SK-N-SH (cell line): ENCODE results near the gene MYOM1. TPM values are rescaled to one million over a fixed set of nuclear protein-coding genes. Genes with fewer than 3 reads are reported as not detected.
"Not testable (repeated sequence)": the region's sequence is repeated elsewhere in the genome, so short reads cannot be mapped to it uniquely, and the experiment has no call there.

Source experiments
- CTCF ChIA-PET: fragments of 300-600, 350-600 bp; formaldehyde crosslinking; extraction: SDS; loops from one replicate; lab custom pipeline; 2021; lab: Yijun Ruan, JAX
- POLR2A ChIA-PET: fragments of 350-600 bp; sonication (Branson Sonifier 250); formaldehyde crosslinking; extraction: SDS; loops from one replicate; lab custom pipeline; 2020; ENCODE audit warnings: antibody characterized with exemption, inconsistent platforms; lab: Yijun Ruan, JAX
- DNase-seq: peaks from one replicate; pipeline ENCODE4 v3.0.0; 2012
- H2AFZ ChIP-seq: fragments of 200-600 bp; sonication (generic); 2 replicates; pipeline ENCODE4 v1.8.1; 2016; ENCODE audit warnings: antibody characterized with exemption, mild to moderate bottlenecking, low read depth
- H3F3A ChIP-seq: fragments of 200-600 bp; sonication (generic); replicated peaks from 2 replicates; pipeline ENCODE3; 2016; ENCODE audit warnings: antibody characterized with exemption, mild to moderate bottlenecking; ENCODE audit not compliant: insufficient read depth
- H3K27ac ChIP-seq, 2 experiments: fragments of 200-500 bp in 1 of 2; fragments of 200-600 bp in 1 of 2; sonication (Bioruptor generic) in 1 of 2; sonication (generic), shearing (Covaris generic) in 1 of 2; 2 replicates each; pipeline versions ENCODE4 v1.5.1 to v1.6.1; 2014 to 2016; ENCODE audit warnings: low read depth in 2 of 2, inconsistent platforms in 1 of 2, low read length in 1 of 2, mild to moderate bottlenecking in 1 of 2, mixed read lengths in 1 of 2
- H3K27me3 ChIP-seq: fragments of 200-600 bp; sonication (generic), shearing (Covaris generic); 2 replicates; pipeline ENCODE4 v1.6.1; 2016; ENCODE audit warnings: mixed run types; ENCODE audit not compliant: insufficient read depth
- H3K36me3 ChIP-seq, 2 experiments: fragments of 200-500 bp in 1 of 2; fragments of 200-600 bp in 1 of 2; sonication (Bioruptor generic) in 1 of 2; sonication (generic) in 1 of 2; replicated peaks in 1 of 2; 2 replicates each; pipeline versions ENCODE3 to v1.5.1; 2014 to 2016; ENCODE audit warnings: low read length in 1 of 2, mild to moderate bottlenecking in 1 of 2; ENCODE audit not compliant: insufficient read depth in 2 of 2, control insufficient read depth in 1 of 2
- H3K4me1 ChIP-seq, 2 experiments: fragments of 200-500 bp in 1 of 2; fragments of 200-600 bp in 1 of 2; sonication (Bioruptor generic) in 1 of 2; sonication (generic), shearing (Covaris generic) in 1 of 2; 2 replicates each; pipeline versions ENCODE4 v1.5.1 to v1.6.1; 2014 to 2016; ENCODE audit warnings: low read depth in 1 of 2, low read length in 1 of 2, mixed run types in 1 of 2; ENCODE audit not compliant: insufficient read depth in 2 of 2, control insufficient read depth in 1 of 2
- H3K4me2 ChIP-seq: fragments of 200-600 bp; sonication (generic), shearing (Covaris generic); 2 replicates; pipeline ENCODE4 v1.6.1; 2017; ENCODE audit warnings: mixed run types
- H3K4me3 ChIP-seq, 2 experiments: fragments of 200-500 bp in 1 of 2; fragments of 200-600 bp in 1 of 2; sonication (Bioruptor generic) in 1 of 2; sonication (generic), shearing (Covaris generic) in 1 of 2; 2 replicates each; pipeline versions ENCODE4 v1.5.1 to v1.8.1; 2014 to 2016; ENCODE audit warnings: low read depth in 2 of 2, inconsistent platforms in 1 of 2, low read length in 1 of 2, mild to moderate bottlenecking in 1 of 2, mixed read lengths in 1 of 2, moderate library complexity in 1 of 2
- H3K79me2 ChIP-seq: fragments of 200-600 bp; sonication (generic); 2 replicates; pipeline ENCODE4 v1.8.1; 2017; ENCODE audit warnings: mild to moderate bottlenecking; ENCODE audit not compliant: insufficient read depth
- H3K9ac ChIP-seq: fragments of 200-600 bp; sonication (generic); 2 replicates; pipeline ENCODE4 v1.6.1; 2017; ENCODE audit warnings: mixed run types
- H3K9me2 ChIP-seq: fragments of 200-600 bp; sonication (generic); 2 replicates; pipeline ENCODE4 v1.6.1; 2017; ENCODE audit warnings: mixed run types
- H3K9me3 ChIP-seq: fragments of 200-600 bp; sonication (generic); 2 replicates; pipeline ENCODE4 v1.6.1; 2017; ENCODE audit warnings: mixed run types, mild to moderate bottlenecking, moderate library complexity
- H4K20me1 ChIP-seq: fragments of 200-600 bp; sonication (generic); 2 replicates; pipeline ENCODE4 v1.6.1; 2017; ENCODE audit warnings: mild to moderate bottlenecking, mixed run types; ENCODE audit not compliant: insufficient read depth
- FOSL2 ChIP-seq: IDR thresholded peaks from 2 replicates; pipeline ENCODE4 v1.4.0; 2012; ENCODE audit warnings: low read depth, mild to moderate bottlenecking, moderate library complexity, borderline replicate concordance
- FOXJ3 ChIP-seq: sonication (generic); formaldehyde crosslinking; IDR thresholded peaks from 2 replicates; pipeline ENCODE4 v1.5.1; 2020; ENCODE audit warnings: mild to moderate bottlenecking, missing genetic modification reagents
- FOXM1 ChIP-seq: IDR thresholded peaks from 2 replicates; pipeline ENCODE4 v1.4.0; 2012; ENCODE audit warnings: low read depth, mild to moderate bottlenecking
- GABPA ChIP-seq: IDR thresholded peaks from 2 replicates; pipeline ENCODE4 v1.4.0; 2012; ENCODE audit warnings: low read depth, mild to moderate bottlenecking
- MEF2A ChIP-seq: IDR thresholded peaks from 2 replicates; pipeline ENCODE4 v1.4.0; 2012; ENCODE audit warnings: low read depth, borderline replicate concordance
- MXI1 ChIP-seq: IDR thresholded peaks from 2 replicates; pipeline ENCODE4 v1.6.1; 2012; ENCODE audit warnings: mild to moderate bottlenecking, low read depth, low read length, improper control_type of control experiment
- NRF1 ChIP-seq: IDR thresholded peaks from 2 replicates; pipeline ENCODE4 v1.6.1; 2012; ENCODE audit warnings: low read depth, mild to moderate bottlenecking, low read length
- RCOR1 ChIP-seq: fragments of 150-350 bp; IDR thresholded peaks from 2 replicates; pipeline ENCODE4 v1.6.1; 2017; ENCODE audit warnings: antibody characterized with exemption, low read length
- RXRA ChIP-seq: IDR thresholded peaks from 2 replicates; pipeline ENCODE4 v1.4.0; 2012; ENCODE audit warnings: low read depth, mild to moderate bottlenecking, borderline replicate concordance
- SIN3A ChIP-seq: IDR thresholded peaks from 2 replicates; pipeline ENCODE4 v1.6.1; 2012; ENCODE audit warnings: low read depth, mild to moderate bottlenecking, low read length, moderate library complexity, borderline replicate concordance
- SMC3 ChIP-seq: IDR thresholded peaks from 2 replicates; pipeline ENCODE4 v1.6.1; 2012; ENCODE audit warnings: low read depth, low read length, improper control_type of control experiment
- TAF1 ChIP-seq: IDR thresholded peaks from 2 replicates; pipeline ENCODE4 v1.6.1; 2012; ENCODE audit warnings: low read depth, mild to moderate bottlenecking, low read length, moderate library complexity, borderline replicate concordance
- TCF12 ChIP-seq: IDR thresholded peaks from 2 replicates; pipeline ENCODE4 v1.4.0; 2012
- YY1 ChIP-seq: IDR thresholded peaks from 2 replicates; pipeline ENCODE4 v1.4.0; 2012; ENCODE audit warnings: low read depth, mild to moderate bottlenecking
- WGBS: methylation state at CpG from one replicate; pipeline ENCODE4 v1.1.6; 2017; ENCODE audit warnings: low lambda C conversion rate; 5-methylcytosine and 5-hydroxymethylcytosine counted together
- polyA plus RNA-seq, 3 experiments: library from polyadenylated mRNA; depleted of rRNA; stranded (reverse); fragments of >200 nt; gene quantifications; 2 replicates each; pipeline ENCODE4 v1.2.3, GENCODE V29; 2012
- TF ChIP-seq, protein P1 (sequence below): IDR thresholded peaks from 2 replicates; pipeline ENCODE4; 2012
- TF ChIP-seq, protein P2 (sequence below): IDR thresholded peaks from 2 replicates; pipeline ENCODE4 v1.4.0; 2012; ENCODE audit warnings: low read depth
- TF ChIP-seq, protein P3 (sequence below): IDR thresholded peaks from 2 replicates; pipeline ENCODE4 v1.4.0; 2012; ENCODE audit warnings: low read depth, borderline replicate concordance
- TF ChIP-seq, protein P4 (sequence below): fragments of 150-350 bp; IDR thresholded peaks from 2 replicates; pipeline ENCODE4 v1.6.1; 2017; ENCODE audit warnings: antibody characterized with exemption, low read length, low read depth, borderline replicate concordance

MYOM1 gene
- polyA plus RNA-seq, 1 of the 3 experiments (the other 2 are of a cell fraction) = 0.07 TPM

DNA sequence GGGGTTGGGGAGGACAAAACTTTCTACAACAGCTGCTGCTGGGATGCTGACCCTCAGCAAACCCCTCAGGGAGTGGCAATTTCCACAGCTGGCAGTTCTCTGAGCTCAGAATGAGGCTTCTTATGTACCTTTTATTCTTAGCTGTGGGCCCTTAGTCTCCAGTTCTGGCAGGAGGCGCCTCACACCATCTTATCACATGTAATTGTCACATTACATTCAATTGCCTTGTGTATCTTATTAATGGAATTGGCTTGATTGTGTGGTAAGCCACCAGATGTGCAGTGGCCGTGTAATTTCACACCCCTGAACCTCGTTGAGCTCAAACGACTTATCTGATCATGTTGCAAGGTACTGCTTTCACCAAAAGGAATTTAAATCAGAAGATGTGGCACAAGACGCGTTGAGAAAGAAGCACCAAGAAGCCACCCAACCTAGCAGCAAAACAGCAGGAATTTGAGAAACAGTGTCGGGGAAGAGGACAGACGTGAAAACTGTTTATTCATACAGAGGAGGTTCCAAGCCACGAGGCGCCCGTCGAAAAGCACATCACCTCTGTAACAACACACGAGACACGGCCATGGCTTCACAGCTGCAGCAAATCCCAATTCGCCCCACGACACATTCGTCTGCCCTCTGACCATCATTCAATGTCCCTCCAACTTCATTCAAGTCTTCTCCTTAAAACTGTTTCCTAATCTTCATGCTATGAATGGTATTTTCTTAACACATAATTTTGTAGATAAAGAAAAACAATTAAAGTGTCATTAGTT, 153.2 kb downstream of the MYOM1 start:
- Histone ChIP-seq H3K4me3 (no peak overlapping the region), H3K9me3 (no peaks in the 10 kb centered on the region), H2AFZ (no peak overlapping the region), H3K27ac (no peak overlapping the region), H3K4me2 (no peak overlapping the region), H3K79me2 (no peaks in the 10 kb centered on the region), H4K20me1 (no peaks in the 10 kb centered on the region), H3K27me3 (no peaks in the 10 kb centered on the region), H3K9ac (no peak overlapping the region), H3F3A (no peaks in the 10 kb centered on the region), H3K36me3 (no peaks in the 10 kb centered on the region), H3K4me1 (no peaks in the 10 kb centered on the region; a peak in 2 of 4 replicates), H3K9me2 (no peaks in the 10 kb centered on the region)
- no peak for DNase-seq
- 90% methylated on average over 17 of the region's 17 CpGs for WGBS
- ChIA-PET CTCF (no interaction called here), POLR2A (no interaction called here)
- TF ChIP-seq FOXJ3 (CRISPR knock-in tag) (no peak), RCOR1 (no peak), SMC3 (no peak), GABPA (no peak), YY1 (no peak), FOSL2 (no peak), NRF1 (no peak), RXRA (no peak), FOXM1 (no peak), MXI1 (no peak), MEF2A (no peak), SIN3A (no peak), TAF1 (no peak), TCF12 (no peak)
- TF ChIP-seq, protein P1, sequence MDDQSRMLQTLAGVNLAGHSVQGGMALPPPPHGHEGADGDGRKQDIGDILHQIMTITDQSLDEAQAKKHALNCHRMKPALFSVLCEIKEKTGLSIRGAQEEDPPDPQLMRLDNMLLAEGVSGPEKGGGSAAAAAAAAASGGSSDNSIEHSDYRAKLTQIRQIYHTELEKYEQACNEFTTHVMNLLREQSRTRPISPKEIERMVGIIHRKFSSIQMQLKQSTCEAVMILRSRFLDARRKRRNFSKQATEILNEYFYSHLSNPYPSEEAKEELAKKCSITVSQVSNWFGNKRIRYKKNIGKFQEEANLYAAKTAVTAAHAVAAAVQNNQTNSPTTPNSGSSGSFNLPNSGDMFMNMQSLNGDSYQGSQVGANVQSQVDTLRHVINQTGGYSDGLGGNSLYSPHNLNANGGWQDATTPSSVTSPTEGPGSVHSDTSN = no peak
- TF ChIP-seq, protein P2, sequence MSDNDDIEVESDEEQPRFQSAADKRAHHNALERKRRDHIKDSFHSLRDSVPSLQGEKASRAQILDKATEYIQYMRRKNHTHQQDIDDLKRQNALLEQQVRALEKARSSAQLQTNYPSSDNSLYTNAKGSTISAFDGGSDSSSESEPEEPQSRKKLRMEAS = no peak
- TF ChIP-seq, protein P3, sequence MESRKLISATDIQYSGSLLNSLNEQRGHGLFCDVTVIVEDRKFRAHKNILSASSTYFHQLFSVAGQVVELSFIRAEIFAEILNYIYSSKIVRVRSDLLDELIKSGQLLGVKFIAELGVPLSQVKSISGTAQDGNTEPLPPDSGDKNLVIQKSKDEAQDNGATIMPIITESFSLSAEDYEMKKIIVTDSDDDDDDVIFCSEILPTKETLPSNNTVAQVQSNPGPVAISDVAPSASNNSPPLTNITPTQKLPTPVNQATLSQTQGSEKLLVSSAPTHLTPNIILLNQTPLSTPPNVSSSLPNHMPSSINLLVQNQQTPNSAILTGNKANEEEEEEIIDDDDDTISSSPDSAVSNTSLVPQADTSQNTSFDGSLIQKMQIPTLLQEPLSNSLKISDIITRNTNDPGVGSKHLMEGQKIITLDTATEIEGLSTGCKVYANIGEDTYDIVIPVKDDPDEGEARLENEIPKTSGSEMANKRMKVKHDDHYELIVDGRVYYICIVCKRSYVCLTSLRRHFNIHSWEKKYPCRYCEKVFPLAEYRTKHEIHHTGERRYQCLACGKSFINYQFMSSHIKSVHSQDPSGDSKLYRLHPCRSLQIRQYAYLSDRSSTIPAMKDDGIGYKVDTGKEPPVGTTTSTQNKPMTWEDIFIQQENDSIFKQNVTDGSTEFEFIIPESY = no peak
- TF ChIP-seq, protein P4, sequence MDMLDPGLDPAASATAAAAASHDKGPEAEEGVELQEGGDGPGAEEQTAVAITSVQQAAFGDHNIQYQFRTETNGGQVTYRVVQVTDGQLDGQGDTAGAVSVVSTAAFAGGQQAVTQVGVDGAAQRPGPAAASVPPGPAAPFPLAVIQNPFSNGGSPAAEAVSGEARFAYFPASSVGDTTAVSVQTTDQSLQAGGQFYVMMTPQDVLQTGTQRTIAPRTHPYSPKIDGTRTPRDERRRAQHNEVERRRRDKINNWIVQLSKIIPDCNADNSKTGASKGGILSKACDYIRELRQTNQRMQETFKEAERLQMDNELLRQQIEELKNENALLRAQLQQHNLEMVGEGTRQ = no peak

DNA sequence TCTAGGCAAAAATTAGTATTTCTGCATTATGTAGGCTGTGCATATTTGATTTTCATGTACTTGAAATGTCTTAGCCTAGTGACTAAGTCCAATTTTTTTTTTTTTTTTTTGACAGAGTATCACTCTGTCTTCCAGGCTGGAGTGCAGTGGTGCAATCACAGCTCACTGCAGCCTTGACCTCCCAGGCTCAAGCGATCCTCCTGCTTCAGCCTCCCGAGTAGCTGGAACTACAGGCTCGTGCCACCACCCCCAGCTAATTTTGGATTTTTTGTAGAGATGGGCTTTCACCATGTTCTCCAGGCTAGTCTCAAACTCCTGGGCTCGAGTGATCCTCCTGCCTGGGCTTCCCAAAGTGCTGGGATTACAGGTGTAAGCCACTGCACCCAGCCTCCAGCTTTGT, 156.0 kb downstream of the MYOM1 start:
- not testable (repeated sequence) for H3K9me2 ChIP-seq

More for the DNA sequence above, 156.0 kb downstream of the MYOM1 start:
- H2AFZ ChIP-seq, H3K27me3 ChIP-seq, H3K9ac ChIP-seq, DNase-seq, H3K4me3 ChIP-seq, H3K36me3 ChIP-seq, H3K4me2 ChIP-seq, POLR2A ChIA-PET, H3F3A ChIP-seq, H4K20me1 ChIP-seq, H3K79me2 ChIP-seq, H3K27ac ChIP-seq, H3K4me1 ChIP-seq, H3K9me3 ChIP-seq: not testable (repeated sequence)
- CTCF ChIA-PET = interaction anchor here (0.9 to 4.6 kb wide), 23 partner anchors 12 to 296 kb away, joined by 3 to 70 read pairs (median 6); no protein-coding TSS in a partner anchor
- 89% methylated on average over 2 of the region's 4 CpGs for WGBS
